OCI-LY1 (cell line): ENCODE results near the gene DNAJB11.

Experiments used
- H2AFZ ChIP-seq: fragments of 200-600 bp; sonication (generic), shearing (Covaris generic); 2 replicates; pipeline ENCODE4 v1.6.0; 2014; ENCODE audit warnings: antibody characterized with exemption, mild to moderate bottlenecking, low read length
- H3F3A ChIP-seq: fragments of 200-600 bp; sonication (generic), shearing (Covaris generic); 2 replicates; pipeline ENCODE4 v1.6.0; 2014; ENCODE audit warnings: mild to moderate bottlenecking, antibody characterized with exemption, low read length, moderate library complexity; ENCODE audit not compliant: insufficient read depth
- H3K27ac ChIP-seq: fragments of 200-600 bp; sonication (generic); 2 replicates; pipeline ENCODE4 v1.5.1; 2014; ENCODE audit warnings: low read length, mixed run types, mild to moderate bottlenecking, low read depth; ENCODE audit not compliant: poor library complexity, severe bottlenecking
- H3K27me3 ChIP-seq: fragments of 200-600 bp; sonication (generic); 2 replicates; pipeline ENCODE4 v1.6.0; 2014; ENCODE audit warnings: antibody characterized with exemption, mild to moderate bottlenecking, low read length, moderate library complexity; ENCODE audit not compliant: insufficient read depth
- H3K36me3 ChIP-seq: fragments of 200-600 bp; sonication (generic); 2 replicates; pipeline ENCODE4 v1.6.1; 2014; ENCODE audit warnings: mild to moderate bottlenecking, antibody characterized with exemption, low read length, moderate library complexity, mixed read lengths; ENCODE audit not compliant: insufficient read depth
- H3K4me1 ChIP-seq: fragments of 200-600 bp; sonication (generic); 2 replicates; pipeline ENCODE4 v1.5.1; 2014; ENCODE audit warnings: mild to moderate bottlenecking, low read length, moderate library complexity; ENCODE audit not compliant: insufficient read depth, severe bottlenecking
- H3K4me2 ChIP-seq: fragments of 200-600 bp; sonication (generic), shearing (Covaris generic); 2 replicates; pipeline ENCODE4 v1.6.1; 2014; ENCODE audit warnings: low read length
- H3K4me3 ChIP-seq: fragments of 200-600 bp; sonication (generic); 2 replicates; pipeline ENCODE4 v1.5.1; 2014; ENCODE audit warnings: low read length, low read depth, mild to moderate bottlenecking, mixed read lengths; ENCODE audit not compliant: poor library complexity, severe bottlenecking
- H3K79me2 ChIP-seq: fragments of 200-600 bp; shearing (Covaris generic); 2 replicates; pipeline ENCODE4 v1.6.1; 2016; ENCODE audit warnings: mixed run types, low read length, mixed read lengths; ENCODE audit not compliant: insufficient read depth
- H3K9ac ChIP-seq: fragments of 200-600 bp; sonication (generic), shearing (Covaris generic); 2 replicates; pipeline ENCODE4 v1.6.1; 2014; ENCODE audit warnings: mild to moderate bottlenecking, low read length, mixed read lengths
- H3K9me2 ChIP-seq: fragments of 200-600 bp; sonication (generic), shearing (Covaris generic); 2 replicates; pipeline ENCODE4 v1.6.1; 2014; ENCODE audit warnings: low read depth, mild to moderate bottlenecking, low read length, mixed read lengths
- H3K9me3 ChIP-seq: fragments of 200-600 bp; shearing (Covaris generic); 2 replicates; pipeline ENCODE4 v1.6.1; 2014; ENCODE audit warnings: low read length, mixed read lengths
- H4K20me1 ChIP-seq: fragments of 200-600 bp; sonication (generic), shearing (Covaris generic); 2 replicates; pipeline ENCODE4 v1.6.0; 2016; ENCODE audit warnings: mild to moderate bottlenecking, low read length; ENCODE audit not compliant: insufficient read depth
- EZH2 ChIP-seq: fragments of 200-600 bp; sonication (generic), shearing (Covaris generic); IDR thresholded peaks from 2 replicates; pipeline ENCODE4 v1.8.0; 2017; ENCODE audit warnings: borderline replicate concordance, mixed run types, mild to moderate bottlenecking, antibody characterized with exemption, low read length, moderate library complexity, mixed read lengths
- TF ChIP-seq, protein P1 (sequence below): fragments of 200-600 bp; sonication (generic), shearing (Covaris generic); IDR thresholded peaks from 2 replicates; pipeline ENCODE4 v1.5.1; 2017; ENCODE audit warnings: mild to moderate bottlenecking, antibody characterized with exemption, low read length, moderate library complexity, mixed read lengths

The DNAJB11 gene

DNA sequence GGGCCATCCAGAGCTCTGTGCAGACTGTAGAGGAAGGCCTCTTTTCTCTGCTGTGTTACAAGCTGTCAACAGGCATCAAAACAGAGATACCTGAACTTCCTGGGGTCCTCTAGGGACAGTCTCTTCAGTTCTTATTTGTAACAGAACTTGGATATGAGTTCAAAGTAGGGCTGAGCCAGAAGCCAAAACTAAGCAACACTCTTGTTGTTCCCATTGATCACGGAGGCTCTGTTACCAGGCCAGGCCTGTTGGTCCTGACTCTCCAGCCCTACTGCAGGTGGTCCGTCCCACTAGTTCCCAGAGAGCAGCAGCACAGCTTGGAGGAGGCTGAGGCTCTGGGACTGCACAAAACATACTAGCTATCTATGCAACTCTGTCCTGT is 29.3 kb downstream of the DNAJB11 start:
- Histone ChIP-seq H3K27me3 (no peaks in the 10 kb centered on the region), H3K79me2 (no peaks in the 10 kb centered on the region), H3K4me3 (no peak overlapping the region), H3F3A (no peaks in the 10 kb centered on the region), H3K9ac (no peak overlapping the region), H3K4me1 (peaks cover under 1% of the 10 kb centered on the region), H3K36me3 (no peaks in the 10 kb centered on the region), H3K9me3 (no peaks in the 10 kb centered on the region), H4K20me1 (no peaks in the 10 kb centered on the region), H2AFZ (no peak overlapping the region), H3K9me2 (no peaks in the 10 kb centered on the region), H3K27ac (no peak overlapping the region), H3K4me2 (no peak overlapping the region)
- TF ChIP-seq, protein P1, sequence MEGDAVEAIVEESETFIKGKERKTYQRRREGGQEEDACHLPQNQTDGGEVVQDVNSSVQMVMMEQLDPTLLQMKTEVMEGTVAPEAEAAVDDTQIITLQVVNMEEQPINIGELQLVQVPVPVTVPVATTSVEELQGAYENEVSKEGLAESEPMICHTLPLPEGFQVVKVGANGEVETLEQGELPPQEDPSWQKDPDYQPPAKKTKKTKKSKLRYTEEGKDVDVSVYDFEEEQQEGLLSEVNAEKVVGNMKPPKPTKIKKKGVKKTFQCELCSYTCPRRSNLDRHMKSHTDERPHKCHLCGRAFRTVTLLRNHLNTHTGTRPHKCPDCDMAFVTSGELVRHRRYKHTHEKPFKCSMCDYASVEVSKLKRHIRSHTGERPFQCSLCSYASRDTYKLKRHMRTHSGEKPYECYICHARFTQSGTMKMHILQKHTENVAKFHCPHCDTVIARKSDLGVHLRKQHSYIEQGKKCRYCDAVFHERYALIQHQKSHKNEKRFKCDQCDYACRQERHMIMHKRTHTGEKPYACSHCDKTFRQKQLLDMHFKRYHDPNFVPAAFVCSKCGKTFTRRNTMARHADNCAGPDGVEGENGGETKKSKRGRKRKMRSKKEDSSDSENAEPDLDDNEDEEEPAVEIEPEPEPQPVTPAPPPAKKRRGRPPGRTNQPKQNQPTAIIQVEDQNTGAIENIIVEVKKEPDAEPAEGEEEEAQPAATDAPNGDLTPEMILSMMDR: no peak
- TF ChIP-seq EZH2: no peak

DNA sequence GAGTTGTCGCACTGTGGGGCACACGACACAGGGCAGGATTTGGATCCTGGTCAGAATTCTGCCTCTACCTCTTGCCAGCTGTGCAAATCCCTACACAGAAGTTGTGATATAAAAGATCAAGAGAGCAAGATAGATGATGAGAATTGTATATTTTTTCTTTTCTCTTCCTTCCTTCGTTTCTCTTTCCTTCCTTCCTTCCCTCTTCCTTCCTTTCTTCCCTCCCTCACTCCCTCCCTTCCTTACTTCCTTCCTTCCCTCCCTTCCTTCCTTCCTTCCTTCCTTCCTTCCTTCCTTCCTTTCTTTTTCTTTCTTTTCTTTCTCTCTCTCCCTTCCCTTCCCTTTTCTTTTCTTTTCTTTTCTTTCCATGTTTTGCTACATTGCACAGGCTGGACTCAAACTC is 30.4 kb downstream of the DNAJB11 start:
- no peaks in the 10 kb centered on the region for H3K4me1 ChIP-seq
- H3K36me3 ChIP-seq: no peaks in the 10 kb centered on the region; the same call in 1 of the 2 replicates

DNA sequence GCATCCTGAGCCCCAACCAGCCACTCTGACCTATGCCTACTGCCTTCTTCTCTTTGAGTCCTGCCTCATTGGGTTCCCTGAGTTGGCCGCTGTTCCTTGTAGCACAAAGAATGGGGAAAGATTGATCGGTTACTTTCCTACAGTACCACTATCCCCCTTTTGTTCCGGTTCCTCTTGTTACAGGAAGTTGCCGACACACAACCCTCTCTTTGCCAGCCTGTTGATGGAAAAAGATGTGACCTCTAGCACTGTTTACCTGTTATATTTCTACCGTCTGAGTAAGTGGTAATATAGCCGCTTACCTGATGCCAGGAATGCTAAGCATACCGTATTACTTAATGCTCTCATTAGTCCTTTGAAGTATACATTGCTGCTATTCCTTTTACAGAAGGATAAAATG is 32.6 kb downstream of the DNAJB11 start:
- H3K36me3 ChIP-seq: no peaks in the 10 kb centered on the region; the same call in 1 of the 2 replicates
- H2AFZ ChIP-seq: no peak overlapping the region
- no peak overlapping the region for H3K27ac ChIP-seq
- no peaks in the 10 kb centered on the region for H3K4me1 ChIP-seq
- no peaks in the 10 kb centered on the region for H3F3A ChIP-seq
- H4K20me1 ChIP-seq: no peaks in the 10 kb centered on the region
- H3K4me3 ChIP-seq: no peak overlapping the region
- H3K27me3 ChIP-seq: no peaks in the 10 kb centered on the region
- no peak overlapping the region for H3K9ac ChIP-seq
- TF ChIP-seq, protein P1: no peak
- TF ChIP-seq EZH2: no peak
- no peaks in the 10 kb centered on the region for H3K79me2 ChIP-seq
- no peaks in the 10 kb centered on the region for H3K9me3 ChIP-seq
- H3K9me2 ChIP-seq: no peaks in the 10 kb centered on the region
- H3K4me2 ChIP-seq: no peak overlapping the region

More for the DNA sequence above, 30.4 kb downstream of the DNAJB11 start:
- H3K4me2 ChIP-seq: no peak overlapping the region
- H3K9me2 ChIP-seq: no peaks in the 10 kb centered on the region
- TF ChIP-seq EZH2: no peak
- no peaks in the 10 kb centered on the region for H3F3A ChIP-seq
- H3K79me2 ChIP-seq: no peaks in the 10 kb centered on the region
- no peak overlapping the region for H2AFZ ChIP-seq
- no peaks in the 10 kb centered on the region for H3K9me3 ChIP-seq
- H3K27ac ChIP-seq: no peak overlapping the region
- H3K9ac ChIP-seq: no peak overlapping the region
- no peaks in the 10 kb centered on the region for H3K27me3 ChIP-seq
- no peak overlapping the region for H3K4me3 ChIP-seq
- no peaks in the 10 kb centered on the region for H4K20me1 ChIP-seq

DNA sequence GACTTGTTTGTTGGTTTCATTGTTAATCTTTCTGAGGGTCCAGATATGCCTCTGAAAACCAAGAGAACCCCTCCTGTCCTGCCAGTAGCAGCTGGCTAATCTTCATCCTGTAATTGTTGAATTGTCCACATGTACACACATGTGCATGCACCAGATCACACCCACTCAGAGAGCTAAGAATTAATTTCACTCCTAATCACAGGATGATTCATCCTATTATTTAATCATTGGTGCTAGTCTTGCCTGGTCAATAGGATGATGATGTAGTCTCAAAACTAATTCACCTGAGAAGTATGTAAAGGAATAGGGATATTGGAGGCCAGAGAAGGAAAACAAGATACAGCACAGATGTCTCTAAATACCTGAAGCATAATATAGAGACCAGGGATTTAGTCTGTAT is 34.6 kb downstream of the DNAJB11 start:
- no peaks in the 10 kb centered on the region for H3K27me3 ChIP-seq
- no peaks in the 10 kb centered on the region for H3K4me1 ChIP-seq
- H3K27ac ChIP-seq: no peak overlapping the region
- no peaks in the 10 kb centered on the region for H3K79me2 ChIP-seq
- TF ChIP-seq EZH2: no peak
- TF ChIP-seq, protein P1: no peak
- H2AFZ ChIP-seq: no peak overlapping the region
- no peaks in the 10 kb centered on the region for H3K9me2 ChIP-seq
- no peaks in the 10 kb centered on the region; the same call in 1 of the 2 replicates for H3K36me3 ChIP-seq
- H4K20me1 ChIP-seq: no peaks in the 10 kb centered on the region
- no peaks in the 10 kb centered on the region for H3K9me3 ChIP-seq
- no peak overlapping the region for H3K4me3 ChIP-seq
- H3K4me2 ChIP-seq: no peak overlapping the region
- H3K9ac ChIP-seq: no peak overlapping the region
- H3F3A ChIP-seq: no peaks in the 10 kb centered on the region
